Measurements from ENCODE around the gene GPR25.

The GPR25 gene

GRCh38 chr1:200872446-200873115 is at the start of gene GPR25:
TSS of gene GPR25 (plus strand) at chr1:200872981. CDS start at chr1:200873038, 57 bp downstream.
- DNase-seq (ENCODE audit: low read depth, low spot score), result no peak

GRCh38 chr1:200831091-200831490 is 41.7 kb upstream of the GPR25 start:
- DNase-seq (ENCODE audit: low read depth, low spot score), result no peak

GRCh38 chr1:200834383-200834782 is 38.4 kb upstream of the GPR25 start:
- DNase-seq (ENCODE audit: low read depth, low spot score), result no peak

GRCh38 chr1:200836213-200836612 is 36.6 kb upstream of the GPR25 start:
- DNase-seq (ENCODE audit: low read depth, low spot score), result no peak

- DNase-seq (ENCODE audit: low read depth, low spot score), result no peak
Measured at GRCh38 chr1:200837931-200838571, 34.7 kb upstream of the GPR25 start.

GRCh38 chr1:200838676-200839445 is 33.9 kb upstream of the GPR25 start:
- DNase-seq (ENCODE audit: low read depth, low spot score), result no peak

GRCh38 chr1:200845360-200845759 is 27.4 kb upstream of the GPR25 start:
- no peak for DNase-seq (ENCODE audit: low read depth, low spot score)

- DNase-seq (ENCODE audit: low read depth, low spot score), result no peak
Measured at GRCh38 chr1:200846398-200846797, 26.4 kb upstream of the GPR25 start.

- no peak for DNase-seq (ENCODE audit: low read depth, low spot score)
Measured at GRCh38 chr1:200849430-200849829, 23.4 kb upstream of the GPR25 start.

GRCh38 chr1:200850554-200850953 is 22.2 kb upstream of the GPR25 start:
- DNase-seq (ENCODE audit: low read depth, low spot score), result no peak

- no peak for DNase-seq (ENCODE audit: low read depth, low spot score)
Measured at GRCh38 chr1:200856716-200857357, 15.9 kb upstream of the GPR25 start.

GRCh38 chr1:200857804-200858203 is 15.0 kb upstream of the GPR25 start:
- no peak for DNase-seq (ENCODE audit: low read depth, low spot score)

- DNase-seq (ENCODE audit: low read depth, low spot score), result no peak
Measured at GRCh38 chr1:200861937-200862647, 10.7 kb upstream of the GPR25 start.

GRCh38 chr1:200862713-200863415 is 9.9 kb upstream of the GPR25 start:
- DNase-seq (ENCODE audit: low read depth, low spot score), result no peak

GRCh38 chr1:200866116-200866515 is 6.7 kb upstream of the GPR25 start:
- no peak for DNase-seq (ENCODE audit: low read depth, low spot score)

GRCh38 chr1:200866521-200866920 is 6.3 kb upstream of the GPR25 start:
- no peak for DNase-seq (ENCODE audit: low read depth, low spot score)

- no peak for DNase-seq (ENCODE audit: low read depth, low spot score)
Measured at GRCh38 chr1:200867018-200867811, 5.6 kb upstream of the GPR25 start.

GRCh38 chr1:200869376-200869752 is 3.4 kb upstream of the GPR25 start:
- no peak for DNase-seq (ENCODE audit: low read depth, low spot score)

GRCh38 chr1:200869753-200870391 is 2.9 kb upstream of the GPR25 start:
- DNase-seq (ENCODE audit: low read depth, low spot score), result no peak
